ENCODE results near the gene CACNA1C.

Gene CACNA1C

GRCh38 chr12:2052826-2053678 is at the start of gene CACNA1C:
Gene CACNA1C, plus strand, starts transcription at chr12:2052987. Its CDS starts 576 bp downstream, at chr12:2053563.
- DNase-seq (ENCODE audit: low spot score), result no peak

GRCh38 chr12:2003676-2004112 is 49.1 kb upstream of the CACNA1C start:
- peak; percentile 76 for DNase-seq (ENCODE audit: low spot score)

GRCh38 chr12:2004113-2004929 is 48.5 kb upstream of the CACNA1C start, which contains the start of gene DCP1B:
Gene DCP1B, minus strand, starts transcription at chr12:2004457. Its CDS starts 26 bp downstream, at chr12:2004431.
- peak; percentile 96 for DNase-seq (ENCODE audit: low spot score)

- DNase-seq (ENCODE audit: low spot score), result no peak
Observed at GRCh38 chr12:2008677-2009076, 44.1 kb upstream of the CACNA1C start.

GRCh38 chr12:2009623-2010022 is 43.2 kb upstream of the CACNA1C start:
- DNase-seq (ENCODE audit: low spot score), result peak; percentile 43

- DNase-seq (ENCODE audit: low spot score), result no peak
Observed at GRCh38 chr12:2011643-2012607, 40.9 kb upstream of the CACNA1C start.

GRCh38 chr12:2013086-2013485 is 39.7 kb upstream of the CACNA1C start:
- no peak for DNase-seq (ENCODE audit: low spot score)

GRCh38 chr12:2013527-2014223 is 39.1 kb upstream of the CACNA1C start:
- no peak for DNase-seq (ENCODE audit: low spot score)

- DNase-seq (ENCODE audit: low spot score), result no peak
Observed at GRCh38 chr12:2014231-2014630, 38.6 kb upstream of the CACNA1C start.

GRCh38 chr12:2016862-2017545 is 35.8 kb upstream of the CACNA1C start:
- no peak for DNase-seq (ENCODE audit: low spot score)

- no peak for DNase-seq (ENCODE audit: low spot score)
Observed at GRCh38 chr12:2017546-2018337, 35.0 kb upstream of the CACNA1C start.

GRCh38 chr12:2018391-2018790 is 34.4 kb upstream of the CACNA1C start:
- no peak for DNase-seq (ENCODE audit: low spot score)

- DNase-seq (ENCODE audit: low spot score), result no peak
Observed at GRCh38 chr12:2019126-2019525, 33.7 kb upstream of the CACNA1C start.

- DNase-seq (ENCODE audit: low spot score), result no peak
Observed at GRCh38 chr12:2020511-2020910, 32.3 kb upstream of the CACNA1C start.

GRCh38 chr12:2023365-2023764 is 29.4 kb upstream of the CACNA1C start:
- DNase-seq (ENCODE audit: low spot score), result no peak

- no peak for DNase-seq (ENCODE audit: low spot score)
Observed at GRCh38 chr12:2027351-2027750, 25.4 kb upstream of the CACNA1C start.

- DNase-seq (ENCODE audit: low spot score), result no peak
Observed at GRCh38 chr12:2029851-2030250, 22.9 kb upstream of the CACNA1C start.

- no peak for DNase-seq (ENCODE audit: low spot score)
Observed at GRCh38 chr12:2032506-2032905, 20.3 kb upstream of the CACNA1C start.

GRCh38 chr12:2034633-2035430 is 18.0 kb upstream of the CACNA1C start:
- DNase-seq (ENCODE audit: low spot score), result peak; percentile 90

Measured in NAMALWA (cell line).